HUES64 (cell line): Measurements from ENCODE around the gene ST6GALNAC3.

Experiments used
- H3K27ac ChIP-seq: 2 replicates; pipeline ENCODE4 v1.7.0; 2013; ENCODE audit warnings: low read depth, low read length, inconsistent platforms
- H3K27me3 ChIP-seq: 2 replicates; pipeline ENCODE4 v1.6.1; 2013; ENCODE audit warnings: mild to moderate bottlenecking, low read length; ENCODE audit not compliant: insufficient read depth
- H3K36me3 ChIP-seq: 2 replicates; pipeline ENCODE4 v1.6.1; 2013; ENCODE audit warnings: mild to moderate bottlenecking, low read length; ENCODE audit not compliant: insufficient read depth
- H3K4me1 ChIP-seq: 2 replicates; pipeline ENCODE4 v1.6.1; 2013; ENCODE audit warnings: mild to moderate bottlenecking, low read length, moderate library complexity; ENCODE audit not compliant: insufficient read depth
- H3K4me3 ChIP-seq: 2 replicates; pipeline ENCODE4 v1.5.1; 2013; ENCODE audit warnings: mild to moderate bottlenecking, low read length, moderate library complexity
- H3K9ac ChIP-seq: 2 replicates; pipeline ENCODE4 v1.6.1; 2013; ENCODE audit warnings: mild to moderate bottlenecking, low read depth, low read length
- H3K9me3 ChIP-seq: 2 replicates; pipeline ENCODE4 v1.6.1; 2013; ENCODE audit warnings: low read depth, low read length; ENCODE audit not compliant: insufficient read depth
- WGBS: fragments of 150-250, 120-280 bp; methylation state at CpG from one replicate; pipeline ENCODE4 v1.1.7; 2013; ENCODE audit warnings: missing lambda C conversion rate; 5-methylcytosine and 5-hydroxymethylcytosine counted together

Gene ST6GALNAC3

GRCh38 chr1:76125473-76126219 is 51.1 kb downstream of the ST6GALNAC3 start:
- H3K27ac ChIP-seq: no peak overlapping the region
- no peaks in the 10 kb centered on the region for H3K36me3 ChIP-seq
- no peak overlapping the region for H3K4me3 ChIP-seq
- no peaks in the 10 kb centered on the region for H3K9me3 ChIP-seq
- no peaks in the 10 kb centered on the region for H3K27me3 ChIP-seq
- H3K9ac ChIP-seq: no peak overlapping the region
- H3K4me1 ChIP-seq: no peaks in the 10 kb centered on the region
- 95% methylated on average over 3 of the region's 3 CpGs for WGBS

- Histone ChIP-seq H3K27me3 (no peaks in the 10 kb centered on the region), H3K9ac (no peak overlapping the region), H3K4me1 (no peaks in the 10 kb centered on the region), H3K27ac (no peak overlapping the region), H3K4me3 (no peak overlapping the region), H3K36me3 (no peaks in the 10 kb centered on the region), H3K9me3 (no peaks in the 10 kb centered on the region)
- 90% methylated on average over 5 of the region's 5 CpGs for WGBS
Observed at GRCh38 chr1:76128096-76128495, 53.5 kb downstream of the ST6GALNAC3 start.

GRCh38 chr1:76129731-76130130 is 55.2 kb downstream of the ST6GALNAC3 start:
- Histone ChIP-seq H3K9me3 (no peaks in the 10 kb centered on the region), H3K4me3 (no peak overlapping the region), H3K36me3 (no peaks in the 10 kb centered on the region), H3K9ac (no peak overlapping the region), H3K27ac (no peak overlapping the region), H3K4me1 (no peaks in the 10 kb centered on the region), H3K27me3 (no peaks in the 10 kb centered on the region)
- WGBS: 89% methylated on average over 6 of the region's 6 CpGs

DNA sequence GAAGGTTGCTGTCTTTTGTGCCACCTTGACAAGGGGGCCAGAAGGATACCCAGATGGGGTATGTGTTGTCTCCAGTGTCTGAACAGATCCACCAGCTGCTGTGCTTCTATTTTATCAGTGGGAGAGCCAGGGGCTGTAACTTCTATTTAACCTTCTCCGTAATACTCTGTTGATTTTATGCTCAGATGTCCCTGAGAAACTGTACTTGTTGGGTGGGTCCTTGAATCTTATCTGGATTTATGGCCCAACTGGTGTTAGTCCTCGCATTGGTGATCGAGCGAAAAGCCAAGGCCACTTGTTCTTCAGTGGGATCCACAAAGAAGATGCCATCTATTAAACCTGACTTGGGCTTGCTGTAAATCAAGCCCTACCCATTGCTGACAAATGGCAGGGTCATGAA is 56.4 kb downstream of the ST6GALNAC3 start:
- Histone ChIP-seq H3K9ac (no peak overlapping the region), H3K36me3 (no peaks in the 10 kb centered on the region), H3K4me3 (no peak overlapping the region), H3K27me3 (no peaks in the 10 kb centered on the region), H3K27ac (no peak overlapping the region), H3K9me3 (no peaks in the 10 kb centered on the region), H3K4me1 (no peaks in the 10 kb centered on the region)
- 97% methylated on average over 4 of the region's 4 CpGs for WGBS

DNA sequence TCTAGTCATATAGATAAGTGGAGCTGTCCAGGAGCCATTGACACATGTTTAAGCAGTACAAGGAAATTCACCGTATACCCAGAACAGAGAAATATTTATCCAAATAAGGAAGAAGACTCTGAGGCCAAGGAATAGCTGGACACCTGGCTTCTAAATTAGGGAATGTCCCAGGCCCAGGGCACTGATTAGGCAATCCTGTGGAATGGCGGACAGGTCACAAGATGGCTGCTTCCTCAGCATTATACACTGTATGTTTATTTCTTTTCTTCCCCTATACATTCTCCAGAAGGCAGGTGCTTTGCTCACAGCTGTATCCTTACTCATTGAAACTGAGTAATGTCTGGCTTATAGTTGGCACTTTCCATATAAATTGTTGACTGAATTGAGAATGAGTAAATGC is 59.4 kb downstream of the ST6GALNAC3 start:
- H3K27me3 ChIP-seq: no peaks in the 10 kb centered on the region
- no peaks in the 10 kb centered on the region for H3K4me1 ChIP-seq
- no peak overlapping the region for H3K4me3 ChIP-seq
- WGBS: 92% methylated on average over 2 of the region's 2 CpGs
- H3K27ac ChIP-seq: no peak overlapping the region
- no peaks in the 10 kb centered on the region for H3K9me3 ChIP-seq
- H3K9ac ChIP-seq: no peak overlapping the region
- no peaks in the 10 kb centered on the region for H3K36me3 ChIP-seq

DNA sequence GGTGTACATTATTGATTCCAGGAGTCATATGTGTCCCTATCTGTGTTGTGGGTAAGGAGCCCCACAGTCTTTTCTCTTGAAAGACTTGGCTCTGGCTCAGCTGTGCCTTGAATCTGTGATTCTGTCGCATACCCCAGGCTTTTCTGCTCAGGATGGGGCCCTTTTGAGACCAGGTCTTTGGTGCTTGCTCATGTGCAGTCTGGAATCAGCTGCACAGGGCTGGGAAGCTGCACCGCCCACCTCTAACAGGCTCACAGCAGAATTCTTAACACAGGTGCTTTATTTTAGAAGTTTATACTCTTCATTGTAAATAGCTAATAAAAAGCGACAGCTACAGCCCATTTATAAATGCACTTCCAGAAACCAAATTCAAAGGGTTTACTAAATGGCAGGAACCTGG is 61.3 kb downstream of the ST6GALNAC3 start:
- Histone ChIP-seq H3K27me3 (no peaks in the 10 kb centered on the region), H3K9me3 (no peaks in the 10 kb centered on the region)
- 93% methylated on average over 3 of the region's 3 CpGs for WGBS

DNA sequence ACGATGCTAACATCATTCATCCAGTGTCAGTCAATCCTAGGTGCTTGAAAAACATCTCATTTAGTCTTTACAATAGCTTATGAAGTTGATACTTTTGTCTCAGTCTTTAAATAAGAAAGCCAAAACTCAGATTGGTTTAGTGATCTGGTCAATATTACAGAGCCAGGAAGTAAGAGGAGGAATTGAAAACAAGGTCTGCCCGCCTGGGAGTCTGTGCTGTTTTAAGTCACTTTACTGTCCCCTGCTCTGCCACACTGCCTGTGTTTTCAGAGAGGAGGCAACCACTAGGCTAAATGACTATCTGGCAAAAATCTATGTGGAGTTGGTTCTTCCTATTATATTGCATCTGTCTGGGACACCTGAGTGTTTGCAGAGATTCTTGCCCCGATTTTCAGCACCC is 62.3 kb downstream of the ST6GALNAC3 start:
- no peaks in the 10 kb centered on the region for H3K27me3 ChIP-seq
- H3K36me3 ChIP-seq: no peaks in the 10 kb centered on the region
- no peak overlapping the region for H3K27ac ChIP-seq
- H3K4me3 ChIP-seq: no peak overlapping the region
- H3K9me3 ChIP-seq: no peaks in the 10 kb centered on the region
- WGBS: 92% methylated on average over 3 of the region's 3 CpGs
- H3K4me1 ChIP-seq: peaks cover 21% of the 10 kb centered on the region
- H3K9ac ChIP-seq: no peak overlapping the region

More for the DNA sequence above, 61.3 kb downstream of the ST6GALNAC3 start:
- H3K36me3 ChIP-seq: no peaks in the 10 kb centered on the region
- no peak overlapping the region for H3K9ac ChIP-seq
- no peak overlapping the region for H3K4me3 ChIP-seq
- H3K27ac ChIP-seq: no peak overlapping the region
- peaks cover 11% of the 10 kb centered on the region for H3K4me1 ChIP-seq

DNA sequence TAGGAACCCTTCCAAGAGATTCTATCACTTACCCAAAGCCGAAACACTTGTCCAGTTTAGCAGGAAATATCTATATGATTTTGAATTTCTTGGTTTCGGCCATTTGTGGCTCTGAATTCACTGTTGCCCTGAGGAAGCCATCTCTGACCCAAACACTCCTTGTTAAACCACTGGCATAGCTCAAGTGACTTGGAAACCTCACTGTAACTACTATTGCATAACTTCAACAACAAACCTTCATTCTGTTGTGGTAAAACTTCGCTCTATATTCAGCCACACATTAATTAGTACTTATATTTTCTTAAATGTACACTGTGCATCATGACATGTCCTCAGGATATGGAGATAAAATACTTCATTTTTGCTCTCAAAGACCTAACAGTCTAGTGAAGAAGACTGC is 63.2 kb downstream of the ST6GALNAC3 start:
- Histone ChIP-seq H3K27me3 (no peaks in the 10 kb centered on the region), H3K4me3 (no peak overlapping the region), H3K27ac (no peak overlapping the region), H3K4me1 (peaks cover 25% of the 10 kb centered on the region), H3K36me3 (no peaks in the 10 kb centered on the region), H3K9me3 (no peaks in the 10 kb centered on the region), H3K9ac (no peak overlapping the region)
- WGBS: 100% methylated on average over 3 of the region's 3 CpGs

GRCh38 chr1:76138217-76138616 is 63.7 kb downstream of the ST6GALNAC3 start:
- H3K36me3 ChIP-seq: no peaks in the 10 kb centered on the region
- peaks cover 25% of the 10 kb centered on the region for H3K4me1 ChIP-seq
- 91% methylated on average over 1 of the region's 1 CpG for WGBS
- no peak overlapping the region for H3K9ac ChIP-seq
- no peaks in the 10 kb centered on the region for H3K9me3 ChIP-seq
- no peak overlapping the region for H3K4me3 ChIP-seq
- H3K27ac ChIP-seq: no peak overlapping the region
- no peaks in the 10 kb centered on the region for H3K27me3 ChIP-seq

- Histone ChIP-seq H3K27me3 (no peaks in the 10 kb centered on the region), H3K36me3 (no peaks in the 10 kb centered on the region), H3K4me3 (no peak overlapping the region), H3K27ac (no peak overlapping the region), H3K4me1 (peaks cover 25% of the 10 kb centered on the region), H3K9ac (0 out of 2 replicates have a peak overlapping the region, but pooled peaks have one; percentile 8), H3K9me3 (no peaks in the 10 kb centered on the region)
- WGBS: 67% methylated on average over 1 of the region's 1 CpG
Observed at GRCh38 chr1:76140227-76140626, 65.7 kb downstream of the ST6GALNAC3 start.

- no peaks in the 10 kb centered on the region for H3K9me3 ChIP-seq
- no peaks in the 10 kb centered on the region for H3K36me3 ChIP-seq
- H3K9ac ChIP-seq: no peak overlapping the region
- no peak overlapping the region for H3K27ac ChIP-seq
- H3K4me3 ChIP-seq: no peak overlapping the region
- no peaks in the 10 kb centered on the region for H3K27me3 ChIP-seq
- WGBS: 64% methylated on average over 2 of the region's 2 CpGs
- peaks cover 25% of the 10 kb centered on the region for H3K4me1 ChIP-seq
Observed at GRCh38 chr1:76141929-76142328, 67.4 kb downstream of the ST6GALNAC3 start.
